ENCODE measurements around the gene PCDHGA9. TPM values are rescaled to one million over a fixed set of nuclear protein-coding genes. Genes with fewer than 3 reads are reported as not detected.

Gene PCDHGA9
- polyA plus RNA-seq, 3 donors, result not detected

GRCh38 chr5:141355641-141356040 lies 46.9 kb upstream of the PCDHGA9 start:
- H3K9me3 Mint-ChIP-seq, result peaks cover 38 to 80% (median 62%) of the 10 kb centered on the region in 7 donors

GRCh38 chr5:141356133-141356532 lies 46.4 kb upstream of the PCDHGA9 start:
- H3K27me3 Mint-ChIP-seq (ENCODE audit: low read depth in 3 of 3), result peaks cover 37 to 65% (median 59%) of the 10 kb centered on the region in 3 donors
- H3K9me3 Mint-ChIP-seq, result peaks cover 39 to 80% (median 62%) of the 10 kb centered on the region in 7 donors
- Histone ChIP-seq H3K27ac (ENCODE audit: low read depth in 1 of 2, low read length in 2 of 2) (no peak overlapping the region), H3K27me3 (ENCODE audit: control insufficient read depth in 2 of 2, insufficient read depth in 2 of 2, low read length in 2 of 2) (peaks cover 30 to 91% of the 10 kb centered on the region in 2 donors), H3K9me3 (replicated peaks in 1 of 2; ENCODE audit: control insufficient read depth in 1 of 2, insufficient read depth in 1 of 2, low read length in 2 of 2) (peaks cover 54 to 75% of the 10 kb centered on the region in 2 donors), H3K79me2 (ENCODE audit: insufficient read depth, low read length) (no peaks in the 10 kb centered on the region), H3K4me1 (ENCODE audit: control insufficient read depth in 1 of 2, insufficient read depth in 2 of 2, low read length in 2 of 2) (no peaks in the 10 kb centered on the region), H4K20me1 (ENCODE audit: insufficient read depth, low read length) (no peaks in the 10 kb centered on the region), H2AFZ (ENCODE audit: insufficient read depth, low read depth, low read length, poor library complexity, severe bottlenecking) (no peak overlapping the region), H3K4me2 (replicated peaks; ENCODE audit: extremely low read depth, low read length, poor library complexity, severe bottlenecking) (no peak overlapping the region), H3K9ac (ENCODE audit: insufficient read depth, low read length, poor library complexity, severe bottlenecking) (no peak overlapping the region), H3K4me3 (replicated peaks in 1 of 3; ENCODE audit: low read depth in 2 of 3, low read length in 3 of 3) (no peak overlapping the region), H3K36me3 (replicated peaks in 1 of 2; ENCODE audit: control insufficient read depth in 1 of 2, insufficient read depth in 2 of 2, low read length in 2 of 2) (no peaks in the 10 kb centered on the region)
- no peak for DNase-seq
- WGBS (ENCODE audit: insufficient coverage), result 64% methylated on average over 4 of the region's 5 CpGs
- H3K4me3 Mint-ChIP-seq, result no peak overlapping the region
- intact Hi-C loops (cut with micrococcal nuclease), result no loop called here
- peaks cover 10 to 12% of the 10 kb centered on the region in 2 donors for H3K36me3 Mint-ChIP-seq
- TF ChIP-seq CTCF (IDR thresholded peaks at IDR 0.05), result no peak
- H3K27ac Mint-ChIP-seq, result no peak overlapping the region
- H3K4me1 Mint-ChIP-seq, result peaks cover 2% of the 10 kb centered on the region

More at GRCh38 chr5:141355641-141356040, 46.9 kb upstream of the PCDHGA9 start:
- H4K20me1 ChIP-seq (ENCODE audit: insufficient read depth, low read length), result no peaks in the 10 kb centered on the region
- intact Hi-C loops (cut with micrococcal nuclease), result no loop called here
- H3K36me3 ChIP-seq (replicated peaks in 1 of 2; ENCODE audit: control insufficient read depth in 1 of 2, insufficient read depth in 2 of 2, low read length in 2 of 2), result no peaks in the 10 kb centered on the region
- no peak overlapping the region for H3K4me3 ChIP-seq (replicated peaks in 1 of 3; ENCODE audit: low read depth in 2 of 3, low read length in 3 of 3)
- peaks cover 2% of the 10 kb centered on the region for H3K4me1 Mint-ChIP-seq
- peaks cover 33 to 64% (median 59%) of the 10 kb centered on the region in 3 donors for H3K27me3 Mint-ChIP-seq (ENCODE audit: low read depth in 3 of 3)
- H3K79me2 ChIP-seq (ENCODE audit: insufficient read depth, low read length), result no peaks in the 10 kb centered on the region
- H3K4me3 Mint-ChIP-seq, result no peak overlapping the region
- no peak overlapping the region for H3K9ac ChIP-seq (ENCODE audit: insufficient read depth, low read length, poor library complexity, severe bottlenecking)
- H3K27me3 ChIP-seq (ENCODE audit: control insufficient read depth in 2 of 2, insufficient read depth in 2 of 2, low read length in 2 of 2), result peaks cover 31 to 91% of the 10 kb centered on the region in 2 donors
- no peak overlapping the region for H3K27ac Mint-ChIP-seq
- H3K4me2 ChIP-seq (replicated peaks; ENCODE audit: extremely low read depth, low read length, poor library complexity, severe bottlenecking), result no peak overlapping the region
- H2AFZ ChIP-seq (ENCODE audit: insufficient read depth, low read depth, low read length, poor library complexity, severe bottlenecking), result no peak overlapping the region
- H3K36me3 Mint-ChIP-seq, result peaks cover 9 to 10% of the 10 kb centered on the region in 2 donors
- no peaks in the 10 kb centered on the region for H3K4me1 ChIP-seq (ENCODE audit: control insufficient read depth in 1 of 2, insufficient read depth in 2 of 2, low read length in 2 of 2)
- peaks cover 53 to 75% of the 10 kb centered on the region in 2 donors for H3K9me3 ChIP-seq (replicated peaks in 1 of 2; ENCODE audit: control insufficient read depth in 1 of 2, insufficient read depth in 1 of 2, low read length in 2 of 2)
- H3K27ac ChIP-seq (ENCODE audit: low read depth in 1 of 2, low read length in 2 of 2), result no peak overlapping the region
- 48% methylated on average over 23 of the region's 24 CpGs for WGBS (ENCODE audit: insufficient coverage)
- no peak for TF ChIP-seq CTCF (IDR thresholded peaks at IDR 0.05)
- no peak for DNase-seq
